Tibial nerve (tissue), 3 donors: ENCODE measurements around the gene PRKCB.

Experiments
- POLR2A ChIP-seq, 2 donors: fragments of 450-650 bp; IDR thresholded peaks; one replicate each; pipeline ENCODE4 v1.6.1; 2017; ENCODE audit warnings: antibody characterized with exemption in 2 of 2, mild to moderate bottlenecking in 2 of 2, moderate library complexity in 2 of 2
- TF ChIP-seq, protein P1 (sequence below), 5 experiments: fragments of 200-600 bp in 3 of 5; fragments of 450-650 bp in 2 of 5; sonication (generic) in 3 of 5; IDR thresholded peaks; one replicate each; pipeline ENCODE4 v1.5.1; 2016 to 2019; ENCODE audit warnings: antibody characterized with exemption in 5 of 5, mild to moderate bottlenecking in 3 of 5, moderate library complexity in 2 of 5

DNA sequence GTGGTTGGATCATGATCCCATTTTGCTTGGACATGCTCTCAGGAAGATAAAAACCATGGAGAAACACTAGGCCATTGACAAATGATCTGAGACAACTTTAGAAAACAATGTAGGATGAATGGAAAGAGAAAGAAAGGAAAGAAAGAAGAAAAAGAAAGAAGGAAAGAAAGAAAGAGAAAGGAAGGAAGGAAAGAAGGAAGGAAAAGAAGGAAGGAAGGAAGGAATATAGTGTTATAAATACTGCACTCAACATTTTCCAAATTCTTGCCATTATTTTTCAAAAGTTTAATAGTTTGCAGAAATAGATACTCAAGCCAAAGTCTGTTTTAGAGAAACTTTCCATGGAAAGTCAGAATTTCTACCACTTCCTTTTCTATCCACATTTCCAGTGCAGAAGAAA, 381.2 kb downstream of the PRKCB start:
- TF ChIP-seq, protein P1, sequence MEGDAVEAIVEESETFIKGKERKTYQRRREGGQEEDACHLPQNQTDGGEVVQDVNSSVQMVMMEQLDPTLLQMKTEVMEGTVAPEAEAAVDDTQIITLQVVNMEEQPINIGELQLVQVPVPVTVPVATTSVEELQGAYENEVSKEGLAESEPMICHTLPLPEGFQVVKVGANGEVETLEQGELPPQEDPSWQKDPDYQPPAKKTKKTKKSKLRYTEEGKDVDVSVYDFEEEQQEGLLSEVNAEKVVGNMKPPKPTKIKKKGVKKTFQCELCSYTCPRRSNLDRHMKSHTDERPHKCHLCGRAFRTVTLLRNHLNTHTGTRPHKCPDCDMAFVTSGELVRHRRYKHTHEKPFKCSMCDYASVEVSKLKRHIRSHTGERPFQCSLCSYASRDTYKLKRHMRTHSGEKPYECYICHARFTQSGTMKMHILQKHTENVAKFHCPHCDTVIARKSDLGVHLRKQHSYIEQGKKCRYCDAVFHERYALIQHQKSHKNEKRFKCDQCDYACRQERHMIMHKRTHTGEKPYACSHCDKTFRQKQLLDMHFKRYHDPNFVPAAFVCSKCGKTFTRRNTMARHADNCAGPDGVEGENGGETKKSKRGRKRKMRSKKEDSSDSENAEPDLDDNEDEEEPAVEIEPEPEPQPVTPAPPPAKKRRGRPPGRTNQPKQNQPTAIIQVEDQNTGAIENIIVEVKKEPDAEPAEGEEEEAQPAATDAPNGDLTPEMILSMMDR (IDR thresholded peaks at IDR 0.05), result no peak
- TF ChIP-seq POLR2A (IDR thresholded peaks at IDR 0.05), result no peak
